ENCODE measurements around the gene ERCC4. TPM values are rescaled to one million over a fixed set of nuclear protein-coding genes. Genes with fewer than 3 reads are reported as not detected.

The ERCC4 gene
- polyA plus RNA-seq, 2 donors = 1.0 to 1.1 TPM

DNA sequence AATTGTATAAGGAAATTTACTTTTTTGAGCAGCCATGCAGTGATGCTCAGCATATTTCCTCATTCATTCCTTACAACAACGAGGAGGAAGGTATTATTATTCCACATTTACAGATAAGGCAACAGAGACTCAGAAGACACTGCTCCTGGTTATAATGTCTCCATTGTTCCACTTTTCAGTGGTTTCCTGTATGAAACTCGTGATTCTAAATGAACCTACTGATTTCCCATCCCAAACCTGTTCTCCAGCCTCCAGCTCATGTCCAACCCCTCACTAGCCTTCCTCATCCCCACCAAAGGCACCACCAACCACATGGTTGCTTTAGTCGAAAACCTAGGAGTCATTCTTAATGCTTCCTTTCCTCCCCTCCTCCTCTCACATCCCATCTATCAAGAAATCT is 12.5 kb upstream of the ERCC4 start:
- Histone ChIP-seq H3K4me3 (ENCODE audit: low read depth in 1 of 2, low read length in 2 of 2) (no peak overlapping the region), H3K27me3 (ENCODE audit: control insufficient read depth in 1 of 2, insufficient read depth in 2 of 2, low read length in 2 of 2) (no peaks in the 10 kb centered on the region), H3K36me3 (ENCODE audit: control insufficient read depth in 2 of 2, insufficient read depth in 2 of 2, low read length in 1 of 2) (no peaks in the 10 kb centered on the region), H3K9me3 (ENCODE audit: control insufficient read depth in 2 of 2, insufficient read depth in 1 of 2, low read depth in 1 of 2, low read length in 1 of 2) (no peaks in the 10 kb centered on the region), H3K4me1 (ENCODE audit: control insufficient read depth in 2 of 2, insufficient read depth in 2 of 2, low read length in 1 of 2) (no peaks in the 10 kb centered on the region), H3K27ac (ENCODE audit: low read depth in 2 of 2, low read length in 1 of 2) (no peak overlapping the region)
- 58 to 61% methylated on average over 3 of the region's 3 CpGs for WGBS, 2 donors

DNA sequence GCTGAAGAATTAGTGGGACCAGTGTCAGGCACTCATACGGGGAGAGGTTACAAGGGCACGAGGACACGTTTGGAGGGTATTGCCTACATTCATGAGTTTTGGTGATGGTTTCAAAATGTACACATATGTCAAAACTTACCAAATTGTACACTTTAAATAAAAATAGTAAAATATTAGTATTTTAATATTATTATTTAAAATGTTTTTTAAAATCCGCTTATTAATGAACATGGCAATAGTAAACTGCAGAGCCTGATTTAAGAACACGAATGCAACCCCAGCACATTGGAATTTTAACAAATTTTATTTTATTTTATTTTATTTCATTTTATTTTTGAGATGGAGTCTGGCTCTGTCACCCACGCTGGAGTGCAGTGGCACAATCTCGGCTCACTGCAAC is 10.9 kb upstream of the ERCC4 start:
- H3K27ac ChIP-seq (ENCODE audit: low read depth in 2 of 2, low read length in 1 of 2) = peak overlapping the region in 1 of 2 donors; percentile 66

GRCh38 chr16:13909872-13910303 is 10.1 kb upstream of the ERCC4 start:
- H3K27ac ChIP-seq (ENCODE audit: low read depth in 2 of 2, low read length in 1 of 2) = peak overlapping the region in 1 of 2 donors; percentile 66
- no peak overlapping the region for H3K4me3 ChIP-seq (ENCODE audit: low read depth in 1 of 2, low read length in 2 of 2)
- H3K27me3 ChIP-seq (ENCODE audit: control insufficient read depth in 1 of 2, insufficient read depth in 2 of 2, low read length in 2 of 2) = no peaks in the 10 kb centered on the region
- H3K4me1 ChIP-seq (ENCODE audit: control insufficient read depth in 2 of 2, insufficient read depth in 2 of 2, low read length in 1 of 2) = peaks cover 0 to 3% of the 10 kb centered on the region in 2 donors
- no peaks in the 10 kb centered on the region for H3K9me3 ChIP-seq (ENCODE audit: control insufficient read depth in 2 of 2, insufficient read depth in 1 of 2, low read depth in 1 of 2, low read length in 1 of 2)
- WGBS, 2 donors = 13 to 16% methylated on average over 3 of the region's 3 CpGs
- no peaks in the 10 kb centered on the region for H3K36me3 ChIP-seq (ENCODE audit: control insufficient read depth in 2 of 2, insufficient read depth in 2 of 2, low read length in 1 of 2)

More for the DNA sequence above, 10.9 kb upstream of the ERCC4 start:
- H3K4me3 ChIP-seq (ENCODE audit: low read depth in 1 of 2, low read length in 2 of 2) = no peak overlapping the region
- H3K27me3 ChIP-seq (ENCODE audit: control insufficient read depth in 1 of 2, insufficient read depth in 2 of 2, low read length in 2 of 2) = no peaks in the 10 kb centered on the region
- peaks cover 0 to 3% of the 10 kb centered on the region in 2 donors for H3K4me1 ChIP-seq (ENCODE audit: control insufficient read depth in 2 of 2, insufficient read depth in 2 of 2, low read length in 1 of 2)
- no peaks in the 10 kb centered on the region for H3K36me3 ChIP-seq (ENCODE audit: control insufficient read depth in 2 of 2, insufficient read depth in 2 of 2, low read length in 1 of 2)
- no peaks in the 10 kb centered on the region for H3K9me3 ChIP-seq (ENCODE audit: control insufficient read depth in 2 of 2, insufficient read depth in 1 of 2, low read depth in 1 of 2, low read length in 1 of 2)
- 86 to 88% methylated on average over 7 of the region's 7 CpGs for WGBS, 2 donors

GRCh38 chr16:13911306-13911705 is 8.6 kb upstream of the ERCC4 start:
- no peaks in the 10 kb centered on the region for H3K27me3 ChIP-seq (ENCODE audit: control insufficient read depth in 1 of 2, insufficient read depth in 2 of 2, low read length in 2 of 2)
- H3K9me3 ChIP-seq (ENCODE audit: control insufficient read depth in 2 of 2, insufficient read depth in 1 of 2, low read depth in 1 of 2, low read length in 1 of 2) = no peaks in the 10 kb centered on the region
- no peak overlapping the region for H3K27ac ChIP-seq (ENCODE audit: low read depth in 2 of 2, low read length in 1 of 2)
- no peaks in the 10 kb centered on the region for H3K36me3 ChIP-seq (ENCODE audit: control insufficient read depth in 2 of 2, insufficient read depth in 2 of 2, low read length in 1 of 2)
- peaks cover 0 to 3% of the 10 kb centered on the region in 2 donors for H3K4me1 ChIP-seq (ENCODE audit: control insufficient read depth in 2 of 2, insufficient read depth in 2 of 2, low read length in 1 of 2)
- no peak overlapping the region for H3K4me3 ChIP-seq (ENCODE audit: low read depth in 1 of 2, low read length in 2 of 2)
- 79 to 86% methylated on average over 1 of the region's 1 CpG for WGBS, 2 donors

DNA sequence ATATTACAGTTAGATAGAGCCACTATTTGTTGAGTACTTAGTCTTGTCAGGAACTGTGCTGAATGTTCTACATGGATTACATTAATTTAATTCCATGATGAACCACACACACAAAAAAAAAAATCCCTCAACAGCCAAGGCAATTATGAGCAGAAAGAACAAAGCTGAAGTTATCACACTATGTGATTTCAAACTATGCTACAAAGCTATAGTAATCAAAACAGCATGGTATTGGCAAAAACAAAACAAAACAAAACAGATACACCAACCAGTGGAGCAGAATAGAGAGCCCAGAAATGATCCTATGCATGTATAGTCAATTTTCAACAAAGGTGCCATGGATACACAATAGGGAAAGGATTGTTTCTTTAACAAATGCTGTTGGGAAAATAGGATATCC is 8.1 kb upstream of the ERCC4 start:
- no peak overlapping the region for H3K4me3 ChIP-seq (ENCODE audit: low read depth in 1 of 2, low read length in 2 of 2)
- no peaks in the 10 kb centered on the region for H3K27me3 ChIP-seq (ENCODE audit: control insufficient read depth in 1 of 2, insufficient read depth in 2 of 2, low read length in 2 of 2)
- H3K27ac ChIP-seq (ENCODE audit: low read depth in 2 of 2, low read length in 1 of 2) = no peak overlapping the region

GRCh38 chr16:13912891-13913290 is 7.1 kb upstream of the ERCC4 start:
- WGBS, 2 donors = 38 to 49% methylated on average over 1 of the region's 1 CpG
- H3K27ac ChIP-seq (ENCODE audit: low read depth in 2 of 2, low read length in 1 of 2) = no peak overlapping the region

More for the DNA sequence above, 8.1 kb upstream of the ERCC4 start:
- peaks cover 0 to 3% of the 10 kb centered on the region in 2 donors for H3K4me1 ChIP-seq (ENCODE audit: control insufficient read depth in 2 of 2, insufficient read depth in 2 of 2, low read length in 1 of 2)
- no peaks in the 10 kb centered on the region for H3K36me3 ChIP-seq (ENCODE audit: control insufficient read depth in 2 of 2, insufficient read depth in 2 of 2, low read length in 1 of 2)
- H3K9me3 ChIP-seq (ENCODE audit: control insufficient read depth in 2 of 2, insufficient read depth in 1 of 2, low read depth in 1 of 2, low read length in 1 of 2) = no peaks in the 10 kb centered on the region

GRCh38 chr16:13913374-13914292 is 6.3 kb upstream of the ERCC4 start:
- peaks cover 0 to 3% of the 10 kb centered on the region in 2 donors for H3K4me1 ChIP-seq (ENCODE audit: control insufficient read depth in 2 of 2, insufficient read depth in 2 of 2, low read length in 1 of 2)
- H3K27ac ChIP-seq (ENCODE audit: low read depth in 2 of 2, low read length in 1 of 2) = peak overlapping the region in 1 of 2 donors; percentile 66
- H3K36me3 ChIP-seq (ENCODE audit: control insufficient read depth in 2 of 2, insufficient read depth in 2 of 2, low read length in 1 of 2) = no peaks in the 10 kb centered on the region
- no peaks in the 10 kb centered on the region for H3K27me3 ChIP-seq (ENCODE audit: control insufficient read depth in 1 of 2, insufficient read depth in 2 of 2, low read length in 2 of 2)
- no peak overlapping the region for H3K4me3 ChIP-seq (ENCODE audit: low read depth in 1 of 2, low read length in 2 of 2)
- 60 to 63% methylated on average over 7 of the region's 7 CpGs for WGBS, 2 donors
- H3K9me3 ChIP-seq (ENCODE audit: control insufficient read depth in 2 of 2, insufficient read depth in 1 of 2, low read depth in 1 of 2, low read length in 1 of 2) = no peaks in the 10 kb centered on the region

More at GRCh38 chr16:13912891-13913290, 7.1 kb upstream of the ERCC4 start:
- no peaks in the 10 kb centered on the region for H3K9me3 ChIP-seq (ENCODE audit: control insufficient read depth in 2 of 2, insufficient read depth in 1 of 2, low read depth in 1 of 2, low read length in 1 of 2)
- H3K27me3 ChIP-seq (ENCODE audit: control insufficient read depth in 1 of 2, insufficient read depth in 2 of 2, low read length in 2 of 2) = no peaks in the 10 kb centered on the region
- no peak overlapping the region for H3K4me3 ChIP-seq (ENCODE audit: low read depth in 1 of 2, low read length in 2 of 2)
- H3K36me3 ChIP-seq (ENCODE audit: control insufficient read depth in 2 of 2, insufficient read depth in 2 of 2, low read length in 1 of 2) = no peaks in the 10 kb centered on the region
- peaks cover 0 to 3% of the 10 kb centered on the region in 2 donors for H3K4me1 ChIP-seq (ENCODE audit: control insufficient read depth in 2 of 2, insufficient read depth in 2 of 2, low read length in 1 of 2)

DNA sequence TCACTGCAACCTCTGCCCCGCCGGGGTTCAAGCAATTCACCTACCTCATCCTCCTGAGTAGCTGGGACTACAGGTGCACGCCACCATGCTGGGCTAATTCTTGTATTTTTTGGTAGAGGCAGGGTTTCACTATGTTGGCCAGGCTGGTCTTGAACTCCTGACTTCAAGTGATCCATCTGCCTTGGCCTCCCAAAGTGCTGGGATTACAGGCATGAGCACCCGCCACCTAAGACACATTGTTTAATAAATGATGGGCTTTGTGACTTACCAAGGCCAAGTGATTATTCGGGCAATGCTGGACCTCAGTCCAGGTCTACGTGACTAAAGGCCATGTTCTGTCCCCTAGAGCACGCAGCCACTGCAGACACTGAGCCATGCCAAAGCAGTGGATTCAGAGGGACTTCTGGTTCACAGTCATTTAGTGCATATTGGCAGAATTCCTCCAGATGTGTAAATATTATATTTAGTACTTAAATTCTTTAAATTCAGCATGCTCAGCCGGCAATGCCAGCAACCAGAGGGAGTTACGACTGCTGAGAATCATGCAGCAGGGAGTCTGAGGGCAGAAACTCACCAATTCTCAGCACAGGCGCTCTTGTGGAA is 4.8 kb upstream of the ERCC4 start:
- no peaks in the 10 kb centered on the region for H3K36me3 ChIP-seq (ENCODE audit: control insufficient read depth in 2 of 2, insufficient read depth in 2 of 2, low read length in 1 of 2)
- H3K4me3 ChIP-seq (ENCODE audit: low read depth in 1 of 2, low read length in 2 of 2) = no peak overlapping the region
- H3K9me3 ChIP-seq (ENCODE audit: control insufficient read depth in 2 of 2, insufficient read depth in 1 of 2, low read depth in 1 of 2, low read length in 1 of 2) = no peaks in the 10 kb centered on the region
- H3K4me1 ChIP-seq (ENCODE audit: control insufficient read depth in 2 of 2, insufficient read depth in 2 of 2, low read length in 1 of 2) = peaks cover 0 to 3% of the 10 kb centered on the region in 2 donors
- no peaks in the 10 kb centered on the region for H3K27me3 ChIP-seq (ENCODE audit: control insufficient read depth in 1 of 2, insufficient read depth in 2 of 2, low read length in 2 of 2)
- WGBS, 2 donors = 77 to 78% methylated on average over 10 of the region's 10 CpGs
- no peak overlapping the region for H3K27ac ChIP-seq (ENCODE audit: low read depth in 2 of 2, low read length in 1 of 2)

- H3K4me1 ChIP-seq (ENCODE audit: control insufficient read depth in 2 of 2, insufficient read depth in 2 of 2, low read length in 1 of 2) = peaks cover 7 to 8% of the 10 kb centered on the region in 2 donors
- H3K36me3 ChIP-seq (ENCODE audit: control insufficient read depth in 2 of 2, insufficient read depth in 2 of 2, low read length in 1 of 2) = peaks cover 0 to 3% of the 10 kb centered on the region in 2 donors
- WGBS, 2 donors = 0% methylated on average over 3 of the region's 3 CpGs
- no peaks in the 10 kb centered on the region for H3K9me3 ChIP-seq (ENCODE audit: control insufficient read depth in 2 of 2, insufficient read depth in 1 of 2, low read depth in 1 of 2, low read length in 1 of 2)
- H3K4me3 ChIP-seq (ENCODE audit: low read depth in 1 of 2, low read length in 2 of 2) = no peak overlapping the region
- peak overlapping the region in 1 of 2 donors; percentile 59 for H3K27ac ChIP-seq (ENCODE audit: low read depth in 2 of 2, low read length in 1 of 2)
- no peaks in the 10 kb centered on the region for H3K27me3 ChIP-seq (ENCODE audit: control insufficient read depth in 1 of 2, insufficient read depth in 2 of 2, low read length in 2 of 2)
Measured at GRCh38 chr16:13919330-13919682, 648 bp upstream of the ERCC4 start.
